Stimulated activated effector memory CD8-positive, alpha-beta T cell treated with anti-CD3 and anti-CD28 coated beads, Interleukin-12 subunit alpha, Interleukin-12 subunit beta, amount 100 ng/mL, for 72 hours (primary cell): ENCODE measurements around the gene CA10.

Experiments used
- ATAC-seq: fragments of 150-1000 bp; cut with Tn5 transposase; 2 replicates; pipeline ENCODE4 v1.10.0; 2021
- DNase-seq, 2 donors: peaks; one replicate each; pipeline ENCODE4 v3.0.0; 2021 to 2022; ENCODE audit warnings: low spot score in 2 of 2
- H3K27ac Mint-ChIP-seq: one replicate; pipeline ENCODE4 v1.8.0; 2022; ENCODE audit warnings: mild to moderate bottlenecking, mixed read lengths
- H3K36me3 Mint-ChIP-seq: one replicate; pipeline ENCODE4 v1.8.0; 2022; ENCODE audit warnings: mild to moderate bottlenecking, mixed read lengths
- H3K4me1 Mint-ChIP-seq: one replicate; pipeline ENCODE4 v1.8.0; 2022; ENCODE audit warnings: mixed read lengths
- H3K4me3 Mint-ChIP-seq: one replicate; pipeline ENCODE4 v1.8.0; 2022; ENCODE audit warnings: mild to moderate bottlenecking, mixed read lengths
- H3K9me3 Mint-ChIP-seq: one replicate; pipeline ENCODE4 v1.8.0; 2022; ENCODE audit warnings: mixed read lengths

Gene CA10

DNA sequence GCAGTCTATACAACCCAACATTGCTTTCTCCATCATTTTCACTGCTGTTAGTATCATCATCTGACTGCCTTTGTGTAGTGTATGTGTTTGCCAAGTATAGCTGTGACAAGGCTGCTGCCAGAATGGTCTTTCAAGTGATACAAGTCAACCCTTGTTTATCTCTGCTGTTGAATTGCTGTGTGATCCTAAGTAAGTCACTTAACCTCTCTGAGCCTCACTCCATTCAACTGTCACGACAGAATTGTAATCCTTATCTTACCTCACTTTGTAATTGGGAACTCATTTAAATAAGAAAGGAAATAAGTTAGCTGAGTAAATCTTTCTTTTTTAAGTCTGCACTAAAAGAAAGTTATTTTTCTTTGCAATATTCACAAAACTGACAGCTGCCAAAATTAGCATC is 340.6 kb downstream of the CA10 start:
- ATAC-seq = no peak
- H3K27ac Mint-ChIP-seq = no peak overlapping the region
- no peaks in the 10 kb centered on the region for H3K36me3 Mint-ChIP-seq
- H3K4me3 Mint-ChIP-seq = no peak overlapping the region
- no peak for DNase-seq
- H3K4me1 Mint-ChIP-seq = no peaks in the 10 kb centered on the region
- peaks cover 2% of the 10 kb centered on the region for H3K9me3 Mint-ChIP-seq

DNA sequence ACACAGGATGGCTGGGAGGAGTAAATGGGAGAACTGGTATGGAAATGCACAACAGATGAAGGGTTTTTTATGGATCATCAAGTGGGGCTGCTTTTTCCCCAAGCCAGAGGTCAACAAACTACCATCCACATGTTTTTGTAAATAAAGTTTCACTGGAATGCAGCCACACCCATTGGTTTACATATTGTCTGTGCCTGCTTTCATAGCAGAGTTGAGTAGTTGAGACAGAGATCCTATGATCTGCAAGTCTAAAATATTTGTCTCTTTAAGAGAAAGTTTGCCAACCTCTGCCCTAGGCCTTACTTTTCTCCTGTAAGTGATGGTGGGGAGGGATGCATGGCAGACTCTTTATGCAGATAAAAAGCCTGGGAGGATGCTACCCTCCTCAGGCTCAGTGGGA is 341.4 kb downstream of the CA10 start:
- Mint-ChIP-seq H3K4me1 (no peaks in the 10 kb centered on the region), H3K36me3 (no peaks in the 10 kb centered on the region), H3K4me3 (no peak overlapping the region), H3K27ac (no peak overlapping the region), H3K9me3 (peaks cover 2% of the 10 kb centered on the region)
- ATAC-seq (no peak), DNase-seq (no peak)

DNA sequence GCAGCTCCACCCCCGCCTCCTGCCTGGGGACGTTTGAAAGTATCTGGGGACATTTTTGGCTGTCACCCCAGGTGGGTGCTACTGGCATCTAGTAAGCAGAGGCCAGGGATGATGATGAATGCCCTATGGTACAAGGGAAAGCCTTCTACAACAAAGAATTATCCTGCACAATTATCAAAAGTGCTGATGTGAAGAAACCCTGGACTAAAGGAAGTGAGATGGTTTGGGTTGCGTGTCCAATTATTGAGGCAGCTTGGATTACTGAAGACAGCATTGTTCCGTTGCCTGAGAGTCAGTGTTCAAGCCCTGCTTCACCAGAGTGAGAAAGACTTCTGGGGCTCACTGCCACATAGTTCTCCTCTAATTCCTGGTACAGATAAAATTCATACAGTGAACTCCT is 343.4 kb downstream of the CA10 start:
- Mint-ChIP-seq H3K4me3 (no peak overlapping the region), H3K27ac (no peak overlapping the region), H3K4me1 (no peaks in the 10 kb centered on the region), H3K36me3 (no peaks in the 10 kb centered on the region), H3K9me3 (peaks cover 6% of the 10 kb centered on the region)
- DNase-seq (no peak), ATAC-seq (no peak)

DNA sequence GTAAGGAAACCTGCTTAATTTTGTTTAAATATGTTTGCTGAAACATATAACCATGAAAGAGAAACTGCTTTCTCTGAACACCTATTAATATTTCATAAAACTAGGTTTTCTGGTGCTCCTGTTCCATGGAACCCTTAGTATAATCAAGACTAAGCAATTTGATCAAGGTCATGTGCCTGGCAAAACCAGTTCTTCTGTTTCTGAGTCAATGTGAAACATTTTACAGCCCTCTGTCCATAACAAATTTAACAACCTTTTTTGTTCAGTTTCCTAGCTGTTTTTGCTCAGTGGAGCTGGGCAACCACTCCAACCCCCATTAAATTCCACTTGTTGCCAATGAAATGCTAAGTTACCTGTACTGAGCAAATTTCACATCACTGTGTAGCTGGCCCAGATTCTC is 344.0 kb downstream of the CA10 start:
- no peak for DNase-seq
- Mint-ChIP-seq H3K4me3 (no peak overlapping the region), H3K36me3 (no peaks in the 10 kb centered on the region), H3K27ac (no peak overlapping the region), H3K9me3 (peaks cover 4% of the 10 kb centered on the region), H3K4me1 (no peaks in the 10 kb centered on the region)
- no peak for ATAC-seq

DNA sequence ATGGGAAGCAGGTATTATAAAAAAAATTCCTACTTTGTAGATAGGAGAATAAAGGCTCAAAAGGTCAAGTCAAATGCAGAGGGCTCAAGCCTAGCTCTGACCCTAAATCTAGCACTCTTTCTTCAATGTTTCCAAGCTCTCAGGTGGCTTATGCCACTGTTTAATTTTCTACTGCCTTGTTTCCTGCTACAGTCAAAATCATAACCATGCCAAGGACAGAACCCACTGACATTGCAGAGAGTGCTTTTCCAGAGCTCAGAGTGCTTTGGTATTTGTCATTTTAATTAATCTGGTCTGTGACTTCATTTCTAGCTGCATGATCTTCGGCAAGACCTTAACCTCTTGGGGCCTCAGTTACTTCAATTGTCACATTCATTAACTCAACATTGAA is 344.7 kb downstream of the CA10 start:
- Mint-ChIP-seq H3K4me1 (no peaks in the 10 kb centered on the region), H3K4me3 (no peak overlapping the region), H3K27ac (no peak overlapping the region), H3K9me3 (peaks cover 4% of the 10 kb centered on the region), H3K36me3 (no peaks in the 10 kb centered on the region)
- DNase-seq = no peak
- no peak for ATAC-seq

DNA sequence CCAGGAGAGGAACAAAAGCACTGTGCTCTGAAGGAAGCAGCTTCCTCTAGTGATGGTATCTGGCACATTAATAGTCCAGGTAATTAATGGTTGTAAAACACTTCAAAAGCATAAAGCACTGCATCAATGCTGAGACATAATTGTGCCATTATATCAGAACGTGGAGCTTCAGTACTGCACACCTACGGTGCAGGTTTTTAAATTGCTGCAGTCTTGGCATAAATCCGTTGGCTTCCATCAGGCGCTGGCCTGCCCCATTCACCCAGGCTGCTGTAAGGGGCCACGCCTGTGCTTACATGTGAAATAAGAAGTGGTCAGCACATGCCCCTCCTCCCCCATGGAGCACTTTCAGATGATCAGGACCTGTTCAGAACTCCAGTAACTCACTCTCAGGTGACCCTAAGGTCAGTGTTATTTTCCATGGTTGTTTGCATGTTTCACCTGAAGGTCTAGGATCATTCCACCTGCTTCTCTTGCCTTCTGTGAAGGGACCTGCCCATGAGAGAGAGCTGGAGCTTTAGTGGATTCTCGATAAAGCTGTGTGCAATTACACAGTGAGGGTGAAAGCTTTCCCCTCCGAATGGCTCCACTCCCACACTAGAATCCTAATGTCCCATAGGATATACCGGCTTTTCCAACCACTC is 345.3 kb downstream of the CA10 start:
- H3K27ac Mint-ChIP-seq = no peak overlapping the region
- ATAC-seq = no peak
- peaks cover 4% of the 10 kb centered on the region for H3K9me3 Mint-ChIP-seq
- no peak for DNase-seq
- no peaks in the 10 kb centered on the region for H3K4me1 Mint-ChIP-seq
- H3K36me3 Mint-ChIP-seq = no peaks in the 10 kb centered on the region
- no peak overlapping the region for H3K4me3 Mint-ChIP-seq

DNA sequence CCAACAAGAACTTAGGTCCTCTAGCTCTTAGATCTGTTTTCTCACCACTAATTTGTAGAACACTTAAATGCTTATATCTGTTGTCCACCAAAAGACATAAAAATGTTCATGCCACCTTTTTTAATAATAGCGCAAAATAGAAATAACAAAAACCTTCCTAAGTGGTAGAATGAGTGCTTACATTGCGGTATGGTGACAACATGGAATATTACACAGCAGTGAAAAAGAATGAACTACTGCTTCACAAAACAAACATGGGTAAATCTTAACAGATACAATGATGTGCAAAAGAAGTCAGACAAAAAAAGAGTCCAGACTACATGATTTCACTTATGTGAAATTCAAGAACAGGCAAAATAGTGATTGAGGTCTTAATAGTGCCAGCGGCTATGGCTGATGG is 351.1 kb downstream of the CA10 start:
- no peaks in the 10 kb centered on the region for H3K4me1 Mint-ChIP-seq
- H3K9me3 Mint-ChIP-seq = peaks cover 4% of the 10 kb centered on the region
- no peak overlapping the region for H3K4me3 Mint-ChIP-seq
- DNase-seq (no peak), ATAC-seq (no peak)
- H3K27ac Mint-ChIP-seq = no peak overlapping the region
- no peaks in the 10 kb centered on the region for H3K36me3 Mint-ChIP-seq

DNA sequence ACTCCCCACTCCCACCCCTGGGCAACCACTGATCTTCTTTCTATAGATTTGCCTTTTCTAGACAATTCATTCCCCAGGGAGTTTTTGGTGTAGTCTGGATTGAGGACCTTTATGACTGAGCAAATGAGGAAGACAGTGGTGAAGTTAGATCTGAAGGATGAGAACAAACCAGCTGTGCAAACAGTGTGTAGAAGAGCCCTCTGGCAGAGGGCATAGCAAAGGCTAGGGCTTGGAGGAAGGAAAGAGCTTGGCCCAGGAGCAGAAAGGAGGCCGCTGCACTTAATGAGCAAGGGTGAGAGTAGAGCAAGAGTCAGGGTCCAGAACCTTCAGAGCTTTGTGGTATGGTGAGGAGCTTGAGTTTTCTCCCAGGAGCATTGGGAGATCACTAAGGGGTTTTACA is 352.7 kb downstream of the CA10 start:
- no peak for DNase-seq
- H3K27ac Mint-ChIP-seq = no peak overlapping the region
- no peaks in the 10 kb centered on the region for H3K36me3 Mint-ChIP-seq
- ATAC-seq = no peak
- peaks cover 4% of the 10 kb centered on the region for H3K9me3 Mint-ChIP-seq
- no peak overlapping the region for H3K4me3 Mint-ChIP-seq
- H3K4me1 Mint-ChIP-seq = no peaks in the 10 kb centered on the region

DNA sequence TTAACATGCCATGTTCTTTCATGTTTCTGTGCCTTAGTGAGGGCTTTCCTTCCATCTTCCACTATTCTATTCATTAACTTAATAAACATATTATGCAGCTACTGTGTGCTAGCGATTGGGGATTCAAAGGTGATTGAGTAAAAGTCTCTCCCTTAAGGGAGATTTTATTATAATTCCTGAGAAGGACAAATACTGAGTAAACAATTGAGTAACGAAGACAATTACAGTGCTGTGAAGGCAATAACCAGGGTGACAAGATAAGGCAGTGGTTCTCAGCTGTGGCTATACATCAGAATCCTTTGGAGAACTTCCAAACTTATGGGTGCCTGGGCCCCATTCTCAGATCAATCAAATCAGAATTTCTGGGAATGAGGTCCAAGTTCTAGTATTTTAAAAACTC is 353.3 kb downstream of the CA10 start:
- H3K36me3 Mint-ChIP-seq = no peaks in the 10 kb centered on the region
- H3K27ac Mint-ChIP-seq = no peak overlapping the region
- ATAC-seq = no peak
- no peaks in the 10 kb centered on the region for H3K4me1 Mint-ChIP-seq
- DNase-seq = no peak
- peaks cover under 1% of the 10 kb centered on the region for H3K9me3 Mint-ChIP-seq
- H3K4me3 Mint-ChIP-seq = no peak overlapping the region

DNA sequence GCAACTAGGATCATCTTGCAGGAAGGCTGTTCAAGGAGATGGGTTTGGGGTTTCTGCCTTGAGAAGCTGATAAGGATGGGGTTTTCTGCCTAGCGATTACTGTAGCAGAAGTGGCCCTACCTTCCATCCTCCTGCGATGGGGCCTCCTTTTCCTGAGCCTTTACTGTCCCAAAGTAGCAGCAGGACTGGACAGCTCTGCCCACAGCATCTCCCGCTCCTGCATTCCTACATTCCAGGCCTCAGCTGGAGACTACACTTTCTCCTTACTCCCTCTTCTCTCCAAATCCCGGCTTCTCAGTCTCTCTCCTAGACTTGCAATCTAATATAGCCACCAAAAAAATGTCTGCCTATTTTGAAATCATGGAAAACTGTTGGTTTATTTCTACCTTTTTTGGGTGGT is 355.4 kb downstream of the CA10 start:
- Mint-ChIP-seq H3K36me3 (no peaks in the 10 kb centered on the region), H3K27ac (no peak overlapping the region), H3K4me3 (no peak overlapping the region), H3K9me3 (no peaks in the 10 kb centered on the region), H3K4me1 (no peaks in the 10 kb centered on the region)
- DNase-seq = no peak
- no peak for ATAC-seq

DNA sequence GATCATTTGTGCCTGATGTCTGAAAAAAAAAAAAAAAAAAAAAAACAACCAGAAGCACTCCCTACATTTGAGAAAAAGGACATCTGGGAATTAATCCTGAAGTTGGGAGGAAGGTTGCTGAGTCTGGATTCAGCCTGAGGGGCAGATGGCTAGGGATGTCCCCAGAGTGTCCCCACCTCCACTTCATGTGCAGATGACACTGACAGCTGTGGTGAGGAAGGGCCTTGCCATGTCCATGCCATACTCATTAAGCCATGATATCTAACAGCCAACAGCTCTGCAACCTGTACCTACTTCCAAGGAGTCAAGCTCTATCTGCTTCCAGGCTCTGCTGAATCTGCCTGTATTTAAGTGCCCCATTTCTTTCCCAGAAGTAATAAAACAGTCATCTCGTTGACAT is 356.0 kb downstream of the CA10 start:
- ATAC-seq = no peak
- Mint-ChIP-seq H3K4me1 (no peaks in the 10 kb centered on the region), H3K4me3 (no peak overlapping the region), H3K36me3 (no peaks in the 10 kb centered on the region), H3K9me3 (no peaks in the 10 kb centered on the region), H3K27ac (no peak overlapping the region)
- no peak for DNase-seq

DNA sequence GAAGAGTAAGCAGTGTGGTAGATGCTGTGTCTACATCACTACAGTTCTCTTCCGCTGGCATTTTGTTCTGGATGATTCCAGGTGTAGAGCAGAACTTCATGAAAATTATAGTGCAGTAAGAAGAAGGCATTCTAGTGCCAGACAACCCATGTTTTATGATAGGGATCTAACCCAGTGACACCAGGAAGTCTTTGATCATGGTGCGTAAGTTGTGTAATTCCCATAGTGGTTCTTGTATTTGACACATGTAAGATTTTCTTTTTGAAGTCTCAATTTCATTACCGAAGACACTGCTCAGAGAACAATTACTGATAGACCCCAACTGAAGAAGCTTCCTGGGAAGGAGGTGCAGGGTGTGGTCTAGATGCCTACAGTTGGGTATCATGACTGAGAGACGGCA is 356.9 kb downstream of the CA10 start:
- DNase-seq = no peak
- Mint-ChIP-seq H3K4me1 (no peaks in the 10 kb centered on the region), H3K27ac (no peak overlapping the region), H3K9me3 (no peaks in the 10 kb centered on the region), H3K4me3 (no peak overlapping the region), H3K36me3 (no peaks in the 10 kb centered on the region)
- ATAC-seq = no peak

DNA sequence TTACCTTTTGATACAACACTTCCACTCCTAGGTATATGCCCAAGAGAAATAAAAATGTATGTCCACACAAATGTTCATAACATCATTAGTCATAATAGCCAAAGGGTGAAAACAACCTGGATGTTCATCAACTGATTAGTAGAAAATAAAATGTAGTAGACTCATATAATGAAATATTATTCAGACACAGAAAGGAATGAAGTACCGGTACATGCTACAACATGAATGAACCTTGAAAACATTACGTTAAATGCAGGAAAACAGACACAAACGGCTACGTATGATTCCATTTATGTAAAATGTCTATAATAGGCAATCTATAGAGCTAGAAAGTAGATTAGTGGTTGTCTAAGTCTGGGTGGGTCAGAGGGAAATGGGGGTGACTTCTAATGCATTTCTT is 358.5 kb downstream of the CA10 start:
- Mint-ChIP-seq H3K4me1 (no peaks in the 10 kb centered on the region), H3K36me3 (no peaks in the 10 kb centered on the region), H3K9me3 (no peaks in the 10 kb centered on the region), H3K4me3 (no peak overlapping the region), H3K27ac (no peak overlapping the region)
- ATAC-seq (no peak), DNase-seq (no peak)

DNA sequence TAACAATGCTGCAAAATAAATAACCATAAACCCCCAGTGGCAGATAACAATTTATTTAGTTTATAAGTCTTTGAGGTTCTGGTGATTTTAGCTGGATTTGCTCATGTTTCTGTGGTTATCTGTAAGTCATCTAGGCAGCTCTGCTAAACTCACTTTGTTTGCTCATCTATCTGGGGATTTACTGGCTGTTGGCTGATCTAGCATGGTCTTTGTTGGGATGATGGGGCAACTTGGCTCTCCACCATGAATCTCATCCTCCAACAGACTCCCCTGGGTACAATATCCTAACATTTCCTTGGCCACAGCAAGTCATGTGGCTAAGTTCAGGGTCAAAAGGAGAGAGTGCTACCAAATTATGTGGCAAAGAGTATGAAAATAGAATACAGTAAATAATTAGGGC is 359.3 kb downstream of the CA10 start:
- H3K9me3 Mint-ChIP-seq = no peaks in the 10 kb centered on the region
- no peak overlapping the region for H3K4me3 Mint-ChIP-seq
- no peaks in the 10 kb centered on the region for H3K36me3 Mint-ChIP-seq
- H3K27ac Mint-ChIP-seq = no peak overlapping the region
- DNase-seq (no peak), ATAC-seq (no peak)
- no peaks in the 10 kb centered on the region for H3K4me1 Mint-ChIP-seq

DNA sequence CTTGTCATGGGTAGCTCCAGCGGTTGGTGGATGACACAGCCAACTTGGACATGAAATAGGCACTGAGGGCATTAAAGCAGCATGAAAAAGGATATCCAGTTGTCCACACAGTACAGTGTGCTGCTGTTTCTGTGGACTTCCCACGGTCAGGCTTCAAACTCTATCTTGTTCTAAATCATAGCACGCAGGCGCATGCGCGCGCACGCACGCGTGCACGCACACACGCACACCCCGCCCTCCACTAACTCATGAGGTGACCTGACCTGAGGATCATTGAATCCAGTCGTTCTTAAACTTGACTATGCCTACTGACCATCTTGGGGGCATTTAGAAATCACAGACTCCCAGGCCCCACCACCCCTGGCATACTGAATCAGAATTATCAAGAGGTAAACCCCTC is 361.4 kb downstream of the CA10 start:
- Mint-ChIP-seq H3K36me3 (no peaks in the 10 kb centered on the region), H3K27ac (no peak overlapping the region)

DNA sequence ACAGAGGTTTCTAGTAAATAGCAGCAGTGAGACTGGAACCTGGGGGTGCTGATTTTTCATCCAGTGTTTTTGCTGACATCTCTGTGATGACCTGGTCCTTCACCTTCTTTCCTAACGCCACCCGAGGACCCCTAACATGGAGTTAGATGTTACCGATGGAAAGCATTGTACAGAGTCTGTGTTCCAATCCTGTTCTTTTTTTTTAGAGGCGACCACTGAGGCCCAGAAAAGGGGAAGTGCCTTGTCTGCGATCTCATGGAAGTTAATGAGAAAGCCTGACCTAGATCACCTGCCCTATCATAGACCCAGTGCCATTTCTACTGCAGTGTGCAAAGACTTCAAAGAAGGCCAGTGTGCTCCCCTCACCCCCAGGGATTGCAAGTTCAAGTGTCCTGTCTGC is 362.5 kb downstream of the CA10 start:
- no peak overlapping the region for H3K4me3 Mint-ChIP-seq
- H3K27ac Mint-ChIP-seq = no peak overlapping the region
- H3K36me3 Mint-ChIP-seq = no peaks in the 10 kb centered on the region
- ATAC-seq (no peak), DNase-seq (no peak)
- no peaks in the 10 kb centered on the region for H3K4me1 Mint-ChIP-seq
- H3K9me3 Mint-ChIP-seq = no peaks in the 10 kb centered on the region

More for the DNA sequence above, 361.4 kb downstream of the CA10 start:
- DNase-seq (no peak), ATAC-seq (no peak)
- Mint-ChIP-seq H3K4me1 (no peaks in the 10 kb centered on the region), H3K9me3 (no peaks in the 10 kb centered on the region), H3K4me3 (no peak overlapping the region)

DNA sequence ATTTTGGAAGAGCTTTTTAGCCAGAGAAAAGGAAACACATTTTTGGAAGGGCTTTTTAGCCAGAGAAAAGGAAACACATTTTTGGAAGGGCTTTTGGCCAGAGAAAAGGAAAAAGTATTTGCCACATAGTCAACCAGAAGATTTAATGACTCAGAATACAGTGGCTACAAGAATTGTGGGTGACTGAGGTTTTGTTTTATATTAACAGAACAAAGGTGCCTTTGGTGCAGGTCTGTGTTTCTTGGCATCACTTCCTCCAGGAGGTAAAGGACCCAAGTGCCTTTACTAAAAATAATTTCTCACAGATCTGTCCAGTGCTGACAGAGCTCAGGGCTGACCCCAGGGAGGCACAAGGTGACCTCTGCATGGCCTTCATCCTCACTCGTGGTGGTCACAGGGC is 363.1 kb downstream of the CA10 start:
- Mint-ChIP-seq H3K4me3 (no peak overlapping the region), H3K9me3 (no peaks in the 10 kb centered on the region), H3K36me3 (no peaks in the 10 kb centered on the region), H3K27ac (no peak overlapping the region), H3K4me1 (no peaks in the 10 kb centered on the region)
- no peak for ATAC-seq
- DNase-seq = no peak
